22Rv1 (cell line): ENCODE measurements around the gene USP28.

Experiments
- H3K27ac ChIP-seq: fragments of 450-650 bp; 2 replicates; pipeline ENCODE4 v1.5.1; 2017
- ZFX ChIP-seq: fragments of 450-650 bp; IDR thresholded peaks from 2 replicates; pipeline ENCODE4 v1.6.1; 2017; ENCODE audit warnings: antibody characterized with exemption, borderline replicate concordance
- TF ChIP-seq, protein P1 (sequence below): fragments of 450-650 bp; IDR thresholded peaks from 2 replicates; pipeline ENCODE4 v1.5.1; 2017; ENCODE audit warnings: mild to moderate bottlenecking

The USP28 gene

GRCh38 chr11:113876798-113877669 lies 1.7 kb upstream of the USP28 start:
- peak overlapping the region; percentile 91; the same call in 1 of the 2 replicates for H3K27ac ChIP-seq
- TF ChIP-seq, protein P1, sequence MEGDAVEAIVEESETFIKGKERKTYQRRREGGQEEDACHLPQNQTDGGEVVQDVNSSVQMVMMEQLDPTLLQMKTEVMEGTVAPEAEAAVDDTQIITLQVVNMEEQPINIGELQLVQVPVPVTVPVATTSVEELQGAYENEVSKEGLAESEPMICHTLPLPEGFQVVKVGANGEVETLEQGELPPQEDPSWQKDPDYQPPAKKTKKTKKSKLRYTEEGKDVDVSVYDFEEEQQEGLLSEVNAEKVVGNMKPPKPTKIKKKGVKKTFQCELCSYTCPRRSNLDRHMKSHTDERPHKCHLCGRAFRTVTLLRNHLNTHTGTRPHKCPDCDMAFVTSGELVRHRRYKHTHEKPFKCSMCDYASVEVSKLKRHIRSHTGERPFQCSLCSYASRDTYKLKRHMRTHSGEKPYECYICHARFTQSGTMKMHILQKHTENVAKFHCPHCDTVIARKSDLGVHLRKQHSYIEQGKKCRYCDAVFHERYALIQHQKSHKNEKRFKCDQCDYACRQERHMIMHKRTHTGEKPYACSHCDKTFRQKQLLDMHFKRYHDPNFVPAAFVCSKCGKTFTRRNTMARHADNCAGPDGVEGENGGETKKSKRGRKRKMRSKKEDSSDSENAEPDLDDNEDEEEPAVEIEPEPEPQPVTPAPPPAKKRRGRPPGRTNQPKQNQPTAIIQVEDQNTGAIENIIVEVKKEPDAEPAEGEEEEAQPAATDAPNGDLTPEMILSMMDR: no peak
- TF ChIP-seq ZFX: no peak

GRCh38 chr11:113876074-113876797 lies 864 bp upstream of the USP28 start:
- peak overlapping the region; percentile 91 for H3K27ac ChIP-seq
- no peak for TF ChIP-seq ZFX
- TF ChIP-seq, protein P1: no peak

DNA sequence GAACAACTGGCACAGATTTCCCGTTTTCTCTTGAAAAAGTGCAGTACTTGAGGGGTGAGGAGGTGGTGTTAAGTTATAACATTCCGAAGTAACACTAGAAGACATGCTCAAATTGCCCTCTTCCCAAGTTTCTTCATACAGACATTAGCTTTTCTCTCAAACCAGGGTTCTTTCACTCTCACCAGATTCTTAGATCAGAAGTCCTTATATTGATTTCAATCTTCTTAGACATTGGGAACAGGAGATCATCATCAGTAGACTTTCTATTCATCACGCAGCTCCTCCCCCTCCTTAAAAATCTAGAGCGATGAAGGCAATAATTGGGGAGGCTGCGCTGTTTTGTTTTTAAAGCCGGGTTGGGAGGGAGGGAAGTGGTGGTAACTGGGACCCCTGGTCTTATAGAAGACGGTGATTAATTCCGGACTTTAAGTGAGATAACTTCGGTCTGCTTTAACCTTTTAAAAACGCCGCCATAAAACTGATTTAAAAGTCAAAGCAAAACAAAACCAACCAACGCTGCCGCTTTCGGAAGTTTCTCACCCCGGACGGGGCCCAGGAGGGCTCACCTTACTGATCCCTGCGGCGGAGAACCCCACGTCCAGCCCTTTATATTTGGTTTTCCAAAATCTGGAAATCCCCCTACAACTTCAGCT lies 665 bp downstream of the USP28 start:
- H3K27ac ChIP-seq: peak overlapping the region; percentile 91; the same call in 1 of the 2 replicates
- TF ChIP-seq, protein P1: no peak
- TF ChIP-seq ZFX: no peak

DNA sequence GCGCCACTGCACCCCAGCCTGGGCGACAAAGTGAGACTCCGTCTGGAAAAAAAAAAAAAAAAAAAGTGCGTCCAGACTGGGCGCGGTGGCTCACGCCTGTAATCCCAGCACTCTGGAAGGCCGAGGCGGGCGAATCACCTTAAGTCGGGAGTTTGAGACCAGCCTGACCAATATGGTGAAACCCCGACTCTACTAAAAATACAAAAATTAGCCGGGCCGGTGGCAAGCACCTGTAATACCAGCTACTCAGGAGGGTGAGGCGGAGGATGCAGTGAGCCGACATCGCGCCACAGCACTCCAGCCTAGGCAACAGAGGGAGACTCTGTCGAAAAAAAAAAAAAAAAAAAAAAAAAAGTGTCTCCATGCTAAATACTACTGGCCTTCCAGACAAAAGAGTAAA lies 1.3 kb downstream of the USP28 start:
- H3K27ac ChIP-seq: no peak overlapping the region
- no peak for TF ChIP-seq ZFX
- TF ChIP-seq, protein P1: no peak

- no peak overlapping the region for H3K27ac ChIP-seq
Observed at GRCh38 chr11:113873236-113873626, 2.1 kb downstream of the USP28 start.

GRCh38 chr11:113871336-113871735 lies 4.0 kb downstream of the USP28 start:
- H3K27ac ChIP-seq: no peak overlapping the region
- no peak for TF ChIP-seq ZFX
- TF ChIP-seq, protein P1: no peak

More at GRCh38 chr11:113873236-113873626, 2.1 kb downstream of the USP28 start:
- no peak for TF ChIP-seq ZFX
- TF ChIP-seq, protein P1: no peak
